Keratinocyte (primary cell): ENCODE data around the gene DNAAF5. TPM values are rescaled to one million over a fixed set of nuclear protein-coding genes. Genes with fewer than 3 reads are reported as not detected.

Experiments
- DNase-seq: peaks from one replicate; pipeline ENCODE4 v3.0.0-alpha.2; 2011; ENCODE audit warnings: low read depth, missing footprints, low spot score
- FAIRE-seq: peaks from 2 replicates; lab custom pipeline; 2011; peaks lifted over from hg19 to GRCh38; lab: Jason Lieb, UNC
- H2AFZ ChIP-seq: 2 replicates; pipeline ENCODE4 v1.6.0; 2012; ENCODE audit warnings: low read length, control low read depth, inconsistent platforms; ENCODE audit not compliant: control insufficient read depth
- H3K27ac ChIP-seq: 2 replicates; pipeline ENCODE4 v1.5.1; 2011; ENCODE audit warnings: low read length; ENCODE audit not compliant: control insufficient read depth, insufficient read depth
- H3K27me3 ChIP-seq: 3 replicates; pipeline ENCODE4 v1.6.0; 2011; ENCODE audit warnings: low read length; ENCODE audit not compliant: control insufficient read depth, insufficient read depth; ENCODE audit errors: extremely low read depth
- H3K36me3 ChIP-seq, 2 experiments: 2 replicates in 1 of 2; 3 replicates in 1 of 2; pipeline ENCODE4 v1.5.1; 2011; ENCODE audit warnings: low read length in 2 of 2, mild to moderate bottlenecking in 1 of 2; ENCODE audit not compliant: control insufficient read depth in 2 of 2, insufficient read depth in 2 of 2; ENCODE audit errors: extremely low read depth in 1 of 2
- H3K4me1 ChIP-seq: 3 replicates; pipeline ENCODE4 v1.5.1; 2011; ENCODE audit warnings: low read length; ENCODE audit not compliant: control insufficient read depth, insufficient read depth; ENCODE audit errors: extremely low read depth
- H3K4me2 ChIP-seq: 3 replicates; pipeline ENCODE4 v1.6.0; 2011; ENCODE audit warnings: low read depth, low read length; ENCODE audit not compliant: control insufficient read depth, insufficient read depth; ENCODE audit errors: extremely low read depth
- H3K4me3 ChIP-seq, 3 experiments: fragments of 200-600 bp in 1 of 3; sonication (generic) in 1 of 3; 2 replicates in 2 of 3; 3 replicates in 1 of 3; pipeline ENCODE4 v1.5.1; 2011 to 2016; ENCODE audit warnings: low read length in 3 of 3, mild to moderate bottlenecking in 3 of 3, control low read depth in 2 of 3, inconsistent platforms in 1 of 3, low read depth in 1 of 3, mixed read lengths in 1 of 3, mixed run types in 1 of 3, moderate library complexity in 1 of 3; ENCODE audit not compliant: control insufficient read depth in 2 of 3, insufficient read depth in 2 of 3; ENCODE audit errors: extremely low read depth in 1 of 3
- H3K79me2 ChIP-seq: 2 replicates; pipeline ENCODE4 v1.6.0; 2012; ENCODE audit warnings: low read length; ENCODE audit not compliant: control insufficient read depth, insufficient read depth
- H3K9ac ChIP-seq: 3 replicates; pipeline ENCODE4 v1.6.0; 2011; ENCODE audit warnings: low read length; ENCODE audit not compliant: control insufficient read depth, insufficient read depth; ENCODE audit errors: extremely low read depth
- H3K9me1 ChIP-seq: 3 replicates; pipeline ENCODE4 v1.6.0; 2011; ENCODE audit warnings: low read length; ENCODE audit not compliant: control insufficient read depth, insufficient read depth; ENCODE audit errors: extremely low read depth
- H3K9me3 ChIP-seq: 2 replicates; pipeline ENCODE4 v1.5.1; 2012; ENCODE audit warnings: low read depth, low read length; ENCODE audit not compliant: control insufficient read depth
- H4K20me1 ChIP-seq: 3 replicates; pipeline ENCODE4 v1.6.0; 2011; ENCODE audit warnings: low read length; ENCODE audit not compliant: control insufficient read depth, insufficient read depth; ENCODE audit errors: extremely low read depth
- EZH2 ChIP-seq: IDR thresholded peaks from one replicate; pipeline ENCODE4 v1.6.1; 2012; ENCODE audit warnings: inconsistent platforms, mild to moderate bottlenecking, low read length, moderate library complexity
- dilution Hi-C: fragments of 300-500 bp; cut with MboI; formaldehyde crosslinking; loops from one replicate; pipeline ENCODE4 v1.7.0; 2020; ENCODE audit warnings: low sequenced_read_pairs; ENCODE audit not compliant: extremely low pct_ligation_motif_present
- polyA plus RNA-seq, 5 experiments: library from polyadenylated mRNA; depleted of rRNA in 3 of 5; stranded (reverse) in 3 of 5; stranded (forward) in 1 of 5; unstranded in 1 of 5; fragments of >200 nt; gene quantifications; 1 replicate in 1 of 5; 2 replicates in 3 of 5; 3 replicates in 1 of 5; pipeline versions ENCODE4 v1.2.1 to v1.2.3, GENCODE V29; 2011 to 2012; ENCODE audit warnings: missing spikeins in 2 of 5, low read depth in 1 of 5, low replicate concordance in 1 of 5
- TF ChIP-seq, protein P1 (sequence below), 3 experiments: IDR thresholded peaks in 1 of 3; conservative IDR thresholded peaks in 1 of 3; optimal IDR thresholded peaks in 1 of 3; 2 replicates in 2 of 3; 3 replicates in 1 of 3; pipeline versions ENCODE3 to v1.5.1; 2011; ENCODE audit warnings: low read length in 3 of 3, mild to moderate bottlenecking in 3 of 3, moderate library complexity in 2 of 3, control low read depth in 1 of 3, inconsistent platforms in 1 of 3; ENCODE audit not compliant: insufficient read depth in 2 of 3; ENCODE audit errors: extremely low read depth in 1 of 3

DNAAF5 gene
- polyA plus RNA-seq, 1 donor (not counting 4 experiments of a cell fraction or from before 2014, with no cell fraction given) = 16.3 TPM

- peaks cover 9 to 25% of the 10 kb centered on the region in 2 experiments for H3K36me3 ChIP-seq
- peaks cover 11% of the 10 kb centered on the region for H3K9me3 ChIP-seq
- H3K9ac ChIP-seq = no peak overlapping the region
- no peak overlapping the region for H3K27ac ChIP-seq
- H3K27me3 ChIP-seq = no peaks in the 10 kb centered on the region
- FAIRE-seq = no peak
- H4K20me1 ChIP-seq = no peaks in the 10 kb centered on the region
- dilution Hi-C loops = no loop called here
- H3K4me2 ChIP-seq = no peak overlapping the region
- TF ChIP-seq, protein P1, sequence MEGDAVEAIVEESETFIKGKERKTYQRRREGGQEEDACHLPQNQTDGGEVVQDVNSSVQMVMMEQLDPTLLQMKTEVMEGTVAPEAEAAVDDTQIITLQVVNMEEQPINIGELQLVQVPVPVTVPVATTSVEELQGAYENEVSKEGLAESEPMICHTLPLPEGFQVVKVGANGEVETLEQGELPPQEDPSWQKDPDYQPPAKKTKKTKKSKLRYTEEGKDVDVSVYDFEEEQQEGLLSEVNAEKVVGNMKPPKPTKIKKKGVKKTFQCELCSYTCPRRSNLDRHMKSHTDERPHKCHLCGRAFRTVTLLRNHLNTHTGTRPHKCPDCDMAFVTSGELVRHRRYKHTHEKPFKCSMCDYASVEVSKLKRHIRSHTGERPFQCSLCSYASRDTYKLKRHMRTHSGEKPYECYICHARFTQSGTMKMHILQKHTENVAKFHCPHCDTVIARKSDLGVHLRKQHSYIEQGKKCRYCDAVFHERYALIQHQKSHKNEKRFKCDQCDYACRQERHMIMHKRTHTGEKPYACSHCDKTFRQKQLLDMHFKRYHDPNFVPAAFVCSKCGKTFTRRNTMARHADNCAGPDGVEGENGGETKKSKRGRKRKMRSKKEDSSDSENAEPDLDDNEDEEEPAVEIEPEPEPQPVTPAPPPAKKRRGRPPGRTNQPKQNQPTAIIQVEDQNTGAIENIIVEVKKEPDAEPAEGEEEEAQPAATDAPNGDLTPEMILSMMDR (optimal IDR thresholded peaks at IDR 0.05 in 1 of 3, IDR thresholded peaks at IDR 0.05 in 1 of 3, conservative IDR thresholded peaks at IDR 0.05 in 1 of 3; ENCODE audit: extremely low read depth in 1 of 3, insufficient read depth in 2 of 3, low read length in 3 of 3) = no peak
- no peak for TF ChIP-seq EZH2
- H2AFZ ChIP-seq = no peak overlapping the region
- no peaks in the 10 kb centered on the region for H3K4me1 ChIP-seq
- H3K79me2 ChIP-seq = peaks cover 62% of the 10 kb centered on the region
- no peak for DNase-seq
- no peak overlapping the region for H3K4me3 ChIP-seq
- no peaks in the 10 kb centered on the region for H3K9me1 ChIP-seq
Observed at GRCh38 chr7:734808-735207, 8.3 kb downstream of the DNAAF5 start.

- Histone ChIP-seq H3K27ac (no peak overlapping the region), H3K9me1 (no peaks in the 10 kb centered on the region), H3K27me3 (no peaks in the 10 kb centered on the region), H3K4me3 (no peak overlapping the region), H3K79me2 (peaks cover 50% of the 10 kb centered on the region), H3K36me3 (peaks cover 11 to 31% of the 10 kb centered on the region in 2 experiments), H3K4me1 (peaks cover 2% of the 10 kb centered on the region), H2AFZ (no peak overlapping the region), H3K9me3 (peaks cover 11% of the 10 kb centered on the region), H4K20me1 (no peaks in the 10 kb centered on the region), H3K4me2 (no peak overlapping the region), H3K9ac (no peak overlapping the region)
- FAIRE-seq = no peak
- TF ChIP-seq EZH2 = no peak
- TF ChIP-seq, protein P1 (optimal IDR thresholded peaks at IDR 0.05 in 1 of 3, IDR thresholded peaks at IDR 0.05 in 1 of 3, conservative IDR thresholded peaks at IDR 0.05 in 1 of 3; ENCODE audit: extremely low read depth in 1 of 3, insufficient read depth in 2 of 3, low read length in 3 of 3) = no peak
- DNase-seq = no peak
- dilution Hi-C loops = no loop called here
Observed at GRCh38 chr7:738241-738640, 11.7 kb downstream of the DNAAF5 start.
